Measurements from ENCODE around the gene MBNL1. TPM values are rescaled to one million over a fixed set of nuclear protein-coding genes. Genes with fewer than 3 reads are reported as not detected.
A peak's percentile ranks its signal among the peaks of the same experiment; 100 is the strongest.

MBNL1 gene
- total RNA-seq, 1 experiment from 2014 or later = 140 TPM

DNA sequence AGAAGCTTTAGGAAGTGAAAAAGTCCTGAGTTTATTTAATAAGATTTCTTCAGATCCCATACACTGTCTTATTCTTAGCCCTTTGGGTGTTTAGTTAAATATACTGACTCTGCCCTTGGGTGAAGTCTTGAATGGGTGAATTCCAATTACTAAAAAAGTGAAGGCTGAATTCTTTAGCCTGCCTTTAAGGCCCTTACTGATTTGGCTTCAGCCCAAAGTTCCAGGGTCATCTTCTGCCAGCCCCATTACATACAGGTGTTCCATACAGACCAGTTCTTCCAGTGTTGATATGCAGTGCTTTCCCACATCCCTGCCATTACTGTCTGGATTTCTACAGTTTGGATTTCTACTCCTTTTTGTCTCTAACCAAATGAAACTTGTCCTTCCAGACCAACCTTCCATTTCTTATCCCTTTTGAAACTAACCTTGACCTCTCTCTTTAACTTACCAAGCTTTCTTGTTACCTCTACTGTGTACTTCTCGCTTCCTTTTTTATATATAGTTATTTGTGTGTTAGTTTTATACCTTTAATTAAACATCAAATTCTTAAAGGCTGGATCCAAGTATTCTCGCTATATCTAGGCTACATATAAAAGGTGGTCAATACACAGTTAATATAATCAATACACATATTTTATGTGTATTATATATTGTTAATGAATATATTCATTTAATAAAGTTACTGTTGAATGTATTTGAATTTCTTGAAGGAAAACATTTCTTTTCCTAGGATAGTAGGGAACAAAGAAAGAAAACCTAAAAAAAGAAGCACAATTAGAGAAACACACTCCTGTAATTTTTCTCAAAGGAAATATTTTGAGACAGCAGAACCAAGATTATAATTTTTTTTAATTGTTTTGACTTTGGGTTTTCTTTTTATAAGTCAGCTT, 15.0 kb downstream of the MBNL1 start:
- in situ Hi-C loops (cut with HindIII; ENCODE audit: low pct_unique_long_range_greater_than_20kb, low sequenced_read_pairs) (no loop called here), intact Hi-C loops (cut with micrococcal nuclease; ENCODE audit: unreplicated experiment) (no loop called here)
- ChIA-PET POLR2A (interaction anchor here (0.6 kb wide), 1 partner anchor 75 kb away, joined by 3 read pairs; no protein-coding TSS in a partner anchor), CTCF (interaction anchor here (0.7 kb wide), 1 partner anchor 13 kb away, joined by 4 read pairs; no protein-coding TSS in a partner anchor)
- no peaks in the 10 kb centered on the region for H3K36me3 ChIP-seq (ENCODE audit: control insufficient read depth, insufficient read depth, low read length)
- ATAC-seq (no peak), DNase-seq (ENCODE audit: low read depth, low spot score) (no peak)
- no peaks in the 10 kb centered on the region for H3K9me3 ChIP-seq (ENCODE audit: control insufficient read depth, insufficient read depth, low read depth, low read length)
- H3K27ac ChIP-seq (ENCODE audit: low read length) = 0 out of 2 replicates have a peak overlapping the region, but pooled peaks have one; percentile 45
- no peaks in the 10 kb centered on the region for H3K27me3 ChIP-seq (ENCODE audit: control insufficient read depth, insufficient read depth, low read length)
- TF ChIP-seq, protein P1, sequence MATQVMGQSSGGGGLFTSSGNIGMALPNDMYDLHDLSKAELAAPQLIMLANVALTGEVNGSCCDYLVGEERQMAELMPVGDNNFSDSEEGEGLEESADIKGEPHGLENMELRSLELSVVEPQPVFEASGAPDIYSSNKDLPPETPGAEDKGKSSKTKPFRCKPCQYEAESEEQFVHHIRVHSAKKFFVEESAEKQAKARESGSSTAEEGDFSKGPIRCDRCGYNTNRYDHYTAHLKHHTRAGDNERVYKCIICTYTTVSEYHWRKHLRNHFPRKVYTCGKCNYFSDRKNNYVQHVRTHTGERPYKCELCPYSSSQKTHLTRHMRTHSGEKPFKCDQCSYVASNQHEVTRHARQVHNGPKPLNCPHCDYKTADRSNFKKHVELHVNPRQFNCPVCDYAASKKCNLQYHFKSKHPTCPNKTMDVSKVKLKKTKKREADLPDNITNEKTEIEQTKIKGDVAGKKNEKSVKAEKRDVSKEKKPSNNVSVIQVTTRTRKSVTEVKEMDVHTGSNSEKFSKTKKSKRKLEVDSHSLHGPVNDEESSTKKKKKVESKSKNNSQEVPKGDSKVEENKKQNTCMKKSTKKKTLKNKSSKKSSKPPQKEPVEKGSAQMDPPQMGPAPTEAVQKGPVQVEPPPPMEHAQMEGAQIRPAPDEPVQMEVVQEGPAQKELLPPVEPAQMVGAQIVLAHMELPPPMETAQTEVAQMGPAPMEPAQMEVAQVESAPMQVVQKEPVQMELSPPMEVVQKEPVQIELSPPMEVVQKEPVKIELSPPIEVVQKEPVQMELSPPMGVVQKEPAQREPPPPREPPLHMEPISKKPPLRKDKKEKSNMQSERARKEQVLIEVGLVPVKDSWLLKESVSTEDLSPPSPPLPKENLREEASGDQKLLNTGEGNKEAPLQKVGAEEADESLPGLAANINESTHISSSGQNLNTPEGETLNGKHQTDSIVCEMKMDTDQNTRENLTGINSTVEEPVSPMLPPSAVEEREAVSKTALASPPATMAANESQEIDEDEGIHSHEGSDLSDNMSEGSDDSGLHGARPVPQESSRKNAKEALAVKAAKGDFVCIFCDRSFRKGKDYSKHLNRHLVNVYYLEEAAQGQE (IDR thresholded peaks at IDR 0.05; ENCODE audit: insufficient read depth in 1 of 2, low read depth in 2 of 2, low read length in 1 of 2) = no peak
- TF ChIP-seq, protein P2, sequence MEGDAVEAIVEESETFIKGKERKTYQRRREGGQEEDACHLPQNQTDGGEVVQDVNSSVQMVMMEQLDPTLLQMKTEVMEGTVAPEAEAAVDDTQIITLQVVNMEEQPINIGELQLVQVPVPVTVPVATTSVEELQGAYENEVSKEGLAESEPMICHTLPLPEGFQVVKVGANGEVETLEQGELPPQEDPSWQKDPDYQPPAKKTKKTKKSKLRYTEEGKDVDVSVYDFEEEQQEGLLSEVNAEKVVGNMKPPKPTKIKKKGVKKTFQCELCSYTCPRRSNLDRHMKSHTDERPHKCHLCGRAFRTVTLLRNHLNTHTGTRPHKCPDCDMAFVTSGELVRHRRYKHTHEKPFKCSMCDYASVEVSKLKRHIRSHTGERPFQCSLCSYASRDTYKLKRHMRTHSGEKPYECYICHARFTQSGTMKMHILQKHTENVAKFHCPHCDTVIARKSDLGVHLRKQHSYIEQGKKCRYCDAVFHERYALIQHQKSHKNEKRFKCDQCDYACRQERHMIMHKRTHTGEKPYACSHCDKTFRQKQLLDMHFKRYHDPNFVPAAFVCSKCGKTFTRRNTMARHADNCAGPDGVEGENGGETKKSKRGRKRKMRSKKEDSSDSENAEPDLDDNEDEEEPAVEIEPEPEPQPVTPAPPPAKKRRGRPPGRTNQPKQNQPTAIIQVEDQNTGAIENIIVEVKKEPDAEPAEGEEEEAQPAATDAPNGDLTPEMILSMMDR (IDR thresholded peaks at IDR 0.05) = no peak
- TF ChIP-seq SIN3A (IDR thresholded peaks at IDR 0.05; ENCODE audit: borderline replicate concordance, insufficient read depth, low read depth, low read length) = no peak
- TF ChIP-seq TCF7L2 (IDR thresholded peaks at IDR 0.05; ENCODE audit: low read depth, low read length) = no peak
- TF ChIP-seq POLR2AphosphoS5 (IDR thresholded peaks at IDR 0.05; ENCODE audit: low read depth, low read length) = no peak
- H3K4me3 ChIP-seq (ENCODE audit: low read depth in 2 of 2, low read length in 2 of 2) = no peak overlapping the region
- peaks cover 31% of the 10 kb centered on the region for H3K4me1 ChIP-seq (ENCODE audit: control insufficient read depth, insufficient read depth, low read length)
- no TSS peak for BruUV-seq (replicated peaks)

DNA sequence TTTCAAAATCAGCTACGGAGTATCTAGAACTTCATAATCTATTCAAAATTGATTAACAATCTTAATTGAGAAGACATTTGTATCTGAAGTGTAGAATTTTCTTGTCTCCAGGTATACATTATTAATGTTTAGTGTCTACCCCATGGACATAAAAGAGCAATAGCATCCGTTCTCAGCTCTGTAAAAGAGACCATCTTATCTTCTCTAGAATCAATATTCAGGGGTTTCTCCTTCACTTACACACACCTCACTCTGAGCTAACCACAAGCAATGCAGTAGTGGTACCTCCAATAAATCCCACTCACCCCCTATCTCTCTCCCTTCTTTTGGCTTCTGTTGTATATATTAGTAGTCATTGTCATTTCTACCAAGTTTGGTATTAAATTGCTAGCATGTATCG, 16.2 kb downstream of the MBNL1 start:
- ChIA-PET POLR2A (no interaction called here), CTCF (no interaction called here)
- no TSS peak for BruUV-seq (replicated peaks)
- TF ChIP-seq POLR2AphosphoS5 (IDR thresholded peaks at IDR 0.05; ENCODE audit: low read depth, low read length) (no peak), SIN3A (IDR thresholded peaks at IDR 0.05; ENCODE audit: borderline replicate concordance, insufficient read depth, low read depth, low read length) (no peak), TCF7L2 (IDR thresholded peaks at IDR 0.05; ENCODE audit: low read depth, low read length) (no peak)
- TF ChIP-seq, protein P1 (IDR thresholded peaks at IDR 0.05; ENCODE audit: insufficient read depth in 1 of 2, low read depth in 2 of 2, low read length in 1 of 2) = no peak
- TF ChIP-seq, protein P2 (IDR thresholded peaks at IDR 0.05) = no peak
- no peaks in the 10 kb centered on the region for H3K9me3 ChIP-seq (ENCODE audit: control insufficient read depth, insufficient read depth, low read depth, low read length)
- no peak for DNase-seq (ENCODE audit: low read depth, low spot score)
- H3K27ac ChIP-seq (ENCODE audit: low read length) = no peak overlapping the region
- H3K27me3 ChIP-seq (ENCODE audit: control insufficient read depth, insufficient read depth, low read length) = no peaks in the 10 kb centered on the region
- peaks cover 31% of the 10 kb centered on the region for H3K4me1 ChIP-seq (ENCODE audit: control insufficient read depth, insufficient read depth, low read length)
- no peak overlapping the region for H3K4me3 ChIP-seq (ENCODE audit: low read depth in 2 of 2, low read length in 2 of 2)
- no peaks in the 10 kb centered on the region for H3K36me3 ChIP-seq (ENCODE audit: control insufficient read depth, insufficient read depth, low read length)
- in situ Hi-C loops (cut with HindIII; ENCODE audit: low pct_unique_long_range_greater_than_20kb, low sequenced_read_pairs) (no loop called here), intact Hi-C loops (cut with micrococcal nuclease; ENCODE audit: unreplicated experiment) (no loop called here)
- ATAC-seq = no peak

All from Panc1 (cell line).